Measurements from ENCODE around the gene MRPS23.

Gene MRPS23

GRCh38 chr17:57892820-57893595 lies 43.2 kb upstream of the MRPS23 start:
- Histone ChIP-seq H3K4me2 (ENCODE audit: low read length) (no peak overlapping the region), H2BK5ac (ENCODE audit: low read length) (peak overlapping the region; percentile 58), H3K27me3 (ENCODE audit: insufficient read depth, low read length, poor library complexity) (no peaks in the 10 kb centered on the region), H3K4me3 (ENCODE audit: low read length) (no peak overlapping the region), H3K56ac (ENCODE audit: low read length) (peak overlapping the region; percentile 57), H3K18ac (ENCODE audit: low read length) (peak overlapping the region; percentile 55), H3K23ac (ENCODE audit: low read length) (no peak overlapping the region), H3K4ac (ENCODE audit: low read depth, low read length) (peak overlapping the region; percentile 85), H3K36me3 (ENCODE audit: control insufficient read depth, insufficient read depth, low read length) (no peaks in the 10 kb centered on the region), H4K5ac (ENCODE audit: low read length) (no peak overlapping the region), H2AK5ac (ENCODE audit: low read length) (no peak overlapping the region), H3K79me2 (ENCODE audit: control insufficient read depth, insufficient read depth, low read length) (no peaks in the 10 kb centered on the region), H2BK120ac (ENCODE audit: low read depth, low read length) (peak overlapping the region; percentile 23), H3K4me1 (ENCODE audit: control insufficient read depth, low read depth, low read length) (peaks cover 5% of the 10 kb centered on the region), H3K27ac (ENCODE audit: low read depth, low read length) (peak overlapping the region; percentile 85), H2BK15ac (replicated peaks; ENCODE audit: low read depth) (no peak overlapping the region), H3K79me1 (ENCODE audit: low read length) (peaks cover 5% of the 10 kb centered on the region), H4K8ac (ENCODE audit: low read depth, low read length) (no peak overlapping the region), H3K9ac (ENCODE audit: low read length) (peak overlapping the region; percentile 31)
- DNase-seq, result peak; percentile 96
- WGBS (ENCODE audit: extremely low coverage, insufficient coverage, low lambda C conversion rate), result no CpG with 5 or more reads among the region's 16 CpGs

GRCh38 chr17:57892146-57892819 lies 42.4 kb upstream of the MRPS23 start:
- Histone ChIP-seq H2BK5ac (ENCODE audit: low read length) (peak overlapping the region; percentile 58), H3K4ac (ENCODE audit: low read depth, low read length) (no peak overlapping the region), H3K9ac (ENCODE audit: low read length) (peak overlapping the region; percentile 31), H4K5ac (ENCODE audit: low read length) (no peak overlapping the region), H3K36me3 (ENCODE audit: control insufficient read depth, insufficient read depth, low read length) (no peaks in the 10 kb centered on the region), H2BK120ac (ENCODE audit: low read depth, low read length) (no peak overlapping the region), H3K79me1 (ENCODE audit: low read length) (peaks cover 5% of the 10 kb centered on the region), H2BK15ac (replicated peaks; ENCODE audit: low read depth) (no peak overlapping the region), H3K79me2 (ENCODE audit: control insufficient read depth, insufficient read depth, low read length) (no peaks in the 10 kb centered on the region), H3K4me2 (ENCODE audit: low read length) (no peak overlapping the region), H3K4me1 (ENCODE audit: control insufficient read depth, low read depth, low read length) (peaks cover 5% of the 10 kb centered on the region), H3K18ac (ENCODE audit: low read length) (peak overlapping the region; percentile 55), H4K8ac (ENCODE audit: low read depth, low read length) (no peak overlapping the region), H3K27me3 (ENCODE audit: insufficient read depth, low read length, poor library complexity) (no peaks in the 10 kb centered on the region), H2AK5ac (ENCODE audit: low read length) (peak overlapping the region; percentile 21), H3K56ac (ENCODE audit: low read length) (peak overlapping the region; percentile 57), H3K4me3 (ENCODE audit: low read length) (no peak overlapping the region), H3K27ac (ENCODE audit: low read depth, low read length) (peak overlapping the region; percentile 85), H3K23ac (ENCODE audit: low read length) (no peak overlapping the region)
- DNase-seq, result peak; percentile 97
- no CpG with 5 or more reads among the region's 6 CpGs for WGBS (ENCODE audit: extremely low coverage, insufficient coverage, low lambda C conversion rate)

GRCh38 chr17:57890857-57891232 lies 41.0 kb upstream of the MRPS23 start:
- DNase-seq, result no peak
- Histone ChIP-seq H3K18ac (ENCODE audit: low read length) (no peak overlapping the region), H3K4me3 (ENCODE audit: low read length) (no peak overlapping the region), H3K36me3 (ENCODE audit: control insufficient read depth, insufficient read depth, low read length) (no peaks in the 10 kb centered on the region), H3K79me2 (ENCODE audit: control insufficient read depth, insufficient read depth, low read length) (no peaks in the 10 kb centered on the region), H3K4me1 (ENCODE audit: control insufficient read depth, low read depth, low read length) (peaks cover 5% of the 10 kb centered on the region), H3K27me3 (ENCODE audit: insufficient read depth, low read length, poor library complexity) (no peaks in the 10 kb centered on the region), H2BK120ac (ENCODE audit: low read depth, low read length) (no peak overlapping the region), H2BK15ac (replicated peaks; ENCODE audit: low read depth) (no peak overlapping the region), H2AK5ac (ENCODE audit: low read length) (peak overlapping the region; percentile 73), H3K27ac (ENCODE audit: low read depth, low read length) (no peak overlapping the region), H3K56ac (ENCODE audit: low read length) (peak overlapping the region; percentile 37), H4K8ac (ENCODE audit: low read depth, low read length) (no peak overlapping the region), H2BK5ac (ENCODE audit: low read length) (no peak overlapping the region), H3K9ac (ENCODE audit: low read length) (no peak overlapping the region), H3K4me2 (ENCODE audit: low read length) (no peak overlapping the region), H3K23ac (ENCODE audit: low read length) (no peak overlapping the region), H3K79me1 (ENCODE audit: low read length) (peaks cover 5% of the 10 kb centered on the region), H3K4ac (ENCODE audit: low read depth, low read length) (no peak overlapping the region), H4K5ac (ENCODE audit: low read length) (no peak overlapping the region)
- WGBS (ENCODE audit: extremely low coverage, insufficient coverage, low lambda C conversion rate), result no CpG with 5 or more reads among the region's 4 CpGs

- DNase-seq, result no peak
- Histone ChIP-seq H3K36me3 (ENCODE audit: control insufficient read depth, insufficient read depth, low read length) (no peaks in the 10 kb centered on the region), H3K4me3 (ENCODE audit: low read length) (no peak overlapping the region), H3K56ac (ENCODE audit: low read length) (peak overlapping the region; percentile 37), H3K9ac (ENCODE audit: low read length) (no peak overlapping the region), H2BK15ac (replicated peaks; ENCODE audit: low read depth) (no peak overlapping the region), H4K8ac (ENCODE audit: low read depth, low read length) (no peak overlapping the region), H3K79me1 (ENCODE audit: low read length) (peaks cover 5% of the 10 kb centered on the region), H3K27me3 (ENCODE audit: insufficient read depth, low read length, poor library complexity) (no peaks in the 10 kb centered on the region), H3K79me2 (ENCODE audit: control insufficient read depth, insufficient read depth, low read length) (no peaks in the 10 kb centered on the region), H4K5ac (ENCODE audit: low read length) (no peak overlapping the region), H2BK5ac (ENCODE audit: low read length) (no peak overlapping the region), H3K23ac (ENCODE audit: low read length) (no peak overlapping the region), H3K4me2 (ENCODE audit: low read length) (no peak overlapping the region), H2BK120ac (ENCODE audit: low read depth, low read length) (no peak overlapping the region), H2AK5ac (ENCODE audit: low read length) (no peak overlapping the region), H3K27ac (ENCODE audit: low read depth, low read length) (no peak overlapping the region), H3K18ac (ENCODE audit: low read length) (no peak overlapping the region), H3K4me1 (ENCODE audit: control insufficient read depth, low read depth, low read length) (peaks cover 5% of the 10 kb centered on the region), H3K4ac (ENCODE audit: low read depth, low read length) (no peak overlapping the region)
- WGBS (ENCODE audit: extremely low coverage, insufficient coverage, low lambda C conversion rate), result no CpG with 5 or more reads among the region's 11 CpGs
These were observed 40.3 kb upstream of the MRPS23 start for GRCh38 chr17:57889892-57890856.

GRCh38 chr17:57889252-57889651 lies 39.4 kb upstream of the MRPS23 start:
- no peak overlapping the region for H3K18ac ChIP-seq (ENCODE audit: low read length)
- H2BK15ac ChIP-seq (replicated peaks; ENCODE audit: low read depth), result no peak overlapping the region
- DNase-seq, result no peak
- no peak overlapping the region for H2BK120ac ChIP-seq (ENCODE audit: low read depth, low read length)
- H2AK5ac ChIP-seq (ENCODE audit: low read length), result no peak overlapping the region
- no peak overlapping the region for H3K27ac ChIP-seq (ENCODE audit: low read depth, low read length)
- H3K23ac ChIP-seq (ENCODE audit: low read length), result no peak overlapping the region
- no peak overlapping the region for H3K4ac ChIP-seq (ENCODE audit: low read depth, low read length)
- no peak overlapping the region for H3K4me3 ChIP-seq (ENCODE audit: low read length)
- no peaks in the 10 kb centered on the region for H3K79me2 ChIP-seq (ENCODE audit: control insufficient read depth, insufficient read depth, low read length)
- H3K36me3 ChIP-seq (ENCODE audit: control insufficient read depth, insufficient read depth, low read length), result no peaks in the 10 kb centered on the region
- H3K9ac ChIP-seq (ENCODE audit: low read length), result no peak overlapping the region
- H3K4me2 ChIP-seq (ENCODE audit: low read length), result no peak overlapping the region
- H3K79me1 ChIP-seq (ENCODE audit: low read length), result peaks cover 5% of the 10 kb centered on the region
- no peak overlapping the region for H3K56ac ChIP-seq (ENCODE audit: low read length)
- peaks cover 5% of the 10 kb centered on the region for H3K4me1 ChIP-seq (ENCODE audit: control insufficient read depth, low read depth, low read length)
- H2BK5ac ChIP-seq (ENCODE audit: low read length), result no peak overlapping the region
- no peak overlapping the region for H4K5ac ChIP-seq (ENCODE audit: low read length)
- WGBS (ENCODE audit: extremely low coverage, insufficient coverage, low lambda C conversion rate), result no CpG with 5 or more reads among the region's 2 CpGs
- no peaks in the 10 kb centered on the region for H3K27me3 ChIP-seq (ENCODE audit: insufficient read depth, low read length, poor library complexity)
- H4K8ac ChIP-seq (ENCODE audit: low read depth, low read length), result no peak overlapping the region

Measured in mesendoderm (in vitro differentiated cells).